ENCODE results near the gene FBLN5.
"Not testable (repeated sequence)": the region's sequence is repeated elsewhere in the genome, so short reads cannot be mapped to it uniquely, and the experiment has no call there.

Gene FBLN5

GRCh38 chr14:91857614-91858013 is 89.9 kb downstream of the FBLN5 start:
- DNase-seq: no peak

- DNase-seq: no peak
Measured at GRCh38 chr14:91854327-91854934, 93.1 kb downstream of the FBLN5 start.

DNA sequence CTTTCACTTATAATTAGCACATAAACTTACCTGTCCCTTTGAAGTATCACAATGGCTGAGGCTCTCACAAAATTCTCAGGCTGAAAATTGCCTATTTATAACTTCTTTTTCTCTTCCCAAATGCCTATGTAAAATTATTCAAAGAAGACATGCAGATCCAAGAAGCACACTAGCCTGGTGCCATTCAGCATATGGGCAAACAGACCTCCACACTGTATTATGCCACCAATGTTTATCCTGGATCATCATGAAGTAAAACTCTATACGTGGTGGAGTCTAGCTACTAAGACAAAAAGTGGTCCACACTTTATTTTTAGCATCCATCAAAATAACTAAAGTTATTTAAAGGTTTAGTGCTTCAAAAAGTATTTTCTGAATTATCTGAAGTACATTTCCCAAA is 95.9 kb downstream of the FBLN5 start:
- DNase-seq: no peak

DNA sequence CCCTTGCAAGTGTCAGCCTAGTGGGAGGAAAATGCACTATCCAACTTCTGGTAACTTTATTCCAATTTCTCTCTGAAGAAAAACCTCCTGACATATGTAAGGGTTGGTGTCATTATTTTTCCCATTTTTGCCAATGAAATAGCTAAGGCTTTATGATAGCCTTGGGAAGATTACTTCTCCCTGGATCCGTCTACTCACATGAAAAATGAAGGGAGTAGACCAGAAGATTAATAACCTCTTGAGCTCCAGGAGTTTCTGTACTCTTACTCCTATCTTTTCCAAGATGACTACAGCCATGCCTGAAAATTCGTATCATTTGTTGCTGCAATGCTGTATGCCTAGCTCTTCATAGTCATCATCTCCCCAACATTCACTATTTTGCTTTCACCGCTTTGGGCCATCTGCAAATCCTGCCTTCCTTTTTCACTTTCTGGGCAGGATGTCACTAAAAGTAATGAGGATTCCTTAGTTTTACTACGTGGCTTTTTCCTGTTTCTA is 98.9 kb downstream of the FBLN5 start:
- no peak for DNase-seq

DNA sequence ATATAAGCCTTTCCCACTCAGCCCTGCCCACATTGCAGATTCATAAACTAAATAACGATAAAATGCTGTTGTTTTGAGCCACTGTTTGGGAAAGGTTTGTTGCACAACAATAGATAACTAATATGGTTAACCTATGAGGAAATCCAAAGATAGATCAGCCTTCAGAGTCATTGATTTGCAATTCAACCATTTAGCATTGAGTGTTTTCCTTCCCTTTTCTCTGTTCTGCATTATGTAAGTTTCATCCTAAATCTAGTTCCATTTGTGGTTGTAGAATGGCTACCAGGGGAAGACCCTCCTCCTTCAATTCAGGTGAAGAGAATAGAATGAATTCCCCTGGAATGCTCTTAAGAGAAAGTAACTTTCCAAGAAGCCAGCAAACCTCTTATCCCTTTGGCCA is 99.8 kb downstream of the FBLN5 start:
- no peak for DNase-seq

DNA sequence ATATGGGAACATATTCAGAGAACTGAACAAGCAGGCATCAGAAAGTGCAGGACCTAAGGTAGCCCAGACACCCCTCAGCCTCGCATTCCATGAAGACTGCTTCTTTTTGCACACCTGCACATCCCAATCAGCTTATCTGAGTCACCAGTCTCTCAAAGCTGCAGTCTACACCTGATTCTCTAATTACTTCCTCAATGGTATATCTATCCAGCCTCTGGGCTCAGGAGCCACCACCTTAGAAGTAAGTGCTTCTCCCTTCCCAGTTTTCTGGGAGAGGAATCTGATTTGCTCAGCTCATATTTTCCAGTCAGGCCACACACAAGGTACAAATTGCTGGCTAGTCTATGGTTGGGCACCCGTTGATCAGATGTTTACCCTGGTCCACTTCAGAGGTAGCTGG is 101.8 kb downstream of the FBLN5 start:
- DNase-seq: no peak

- not testable (repeated sequence) for DNase-seq
Measured at GRCh38 chr14:91845056-91845455, 102.4 kb downstream of the FBLN5 start.

DNA sequence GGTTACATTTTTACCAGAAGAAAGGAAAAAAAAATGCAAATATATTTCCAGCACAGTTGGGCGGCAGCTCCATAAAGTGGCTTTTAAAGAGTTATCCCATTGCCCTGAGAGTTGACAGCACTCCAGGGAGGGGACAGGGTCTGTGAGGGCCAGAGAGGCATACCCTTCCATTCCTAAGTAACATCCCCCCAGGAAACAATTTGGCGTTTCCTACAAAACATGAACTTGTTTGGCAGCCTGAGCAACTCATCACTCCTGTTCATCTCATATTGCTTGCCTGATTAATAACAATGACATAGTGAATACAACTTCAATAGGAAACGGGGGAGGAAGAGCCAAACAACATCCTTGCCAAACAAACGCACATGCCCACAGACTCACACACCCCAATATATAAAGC is 103.5 kb downstream of the FBLN5 start:
- DNase-seq: no peak

DNA sequence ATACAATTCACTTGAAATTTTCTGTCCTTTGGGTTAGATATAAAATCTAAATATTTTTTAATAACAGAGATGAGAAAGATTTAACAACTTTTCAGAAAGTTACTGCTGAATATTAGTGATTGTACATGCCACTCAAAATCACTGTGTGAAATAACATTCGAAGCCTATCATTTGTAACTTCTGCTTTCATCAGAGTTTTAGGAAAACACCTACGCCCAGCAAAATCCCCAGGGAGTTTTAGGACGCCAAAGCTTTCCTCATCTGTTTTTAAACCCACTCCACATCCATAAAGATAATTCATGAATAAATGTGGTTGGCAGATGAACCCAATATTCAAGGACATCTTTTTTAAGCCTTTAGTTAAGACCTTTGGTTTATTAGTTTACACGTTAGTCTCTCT is 104.1 kb downstream of the FBLN5 start:
- no peak for DNase-seq

DNA sequence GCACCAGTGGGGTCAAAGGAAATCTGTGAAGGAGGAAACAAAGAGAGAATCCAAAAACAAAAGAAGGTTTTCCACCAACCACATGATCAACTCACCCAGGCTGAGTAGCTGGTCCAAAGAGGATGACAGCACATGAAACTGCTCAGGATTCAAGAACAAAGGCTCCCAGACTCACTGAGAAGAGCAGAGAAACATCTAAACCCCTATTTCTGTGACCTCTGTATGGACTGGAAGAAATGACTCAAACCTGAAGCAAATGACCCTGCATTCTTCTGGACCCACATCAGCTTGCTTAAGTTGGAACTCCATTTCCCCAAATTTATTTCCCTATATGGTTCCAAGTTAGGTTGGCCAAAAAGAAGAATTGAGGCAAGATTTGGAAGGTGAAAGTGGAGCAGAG is 106.4 kb downstream of the FBLN5 start:
- DNase-seq: no peak

- DNase-seq: no peak
Measured at GRCh38 chr14:91839749-91840148, 107.7 kb downstream of the FBLN5 start.

- no peak for DNase-seq
Measured at GRCh38 chr14:91837076-91837475, 110.4 kb downstream of the FBLN5 start.

DNA sequence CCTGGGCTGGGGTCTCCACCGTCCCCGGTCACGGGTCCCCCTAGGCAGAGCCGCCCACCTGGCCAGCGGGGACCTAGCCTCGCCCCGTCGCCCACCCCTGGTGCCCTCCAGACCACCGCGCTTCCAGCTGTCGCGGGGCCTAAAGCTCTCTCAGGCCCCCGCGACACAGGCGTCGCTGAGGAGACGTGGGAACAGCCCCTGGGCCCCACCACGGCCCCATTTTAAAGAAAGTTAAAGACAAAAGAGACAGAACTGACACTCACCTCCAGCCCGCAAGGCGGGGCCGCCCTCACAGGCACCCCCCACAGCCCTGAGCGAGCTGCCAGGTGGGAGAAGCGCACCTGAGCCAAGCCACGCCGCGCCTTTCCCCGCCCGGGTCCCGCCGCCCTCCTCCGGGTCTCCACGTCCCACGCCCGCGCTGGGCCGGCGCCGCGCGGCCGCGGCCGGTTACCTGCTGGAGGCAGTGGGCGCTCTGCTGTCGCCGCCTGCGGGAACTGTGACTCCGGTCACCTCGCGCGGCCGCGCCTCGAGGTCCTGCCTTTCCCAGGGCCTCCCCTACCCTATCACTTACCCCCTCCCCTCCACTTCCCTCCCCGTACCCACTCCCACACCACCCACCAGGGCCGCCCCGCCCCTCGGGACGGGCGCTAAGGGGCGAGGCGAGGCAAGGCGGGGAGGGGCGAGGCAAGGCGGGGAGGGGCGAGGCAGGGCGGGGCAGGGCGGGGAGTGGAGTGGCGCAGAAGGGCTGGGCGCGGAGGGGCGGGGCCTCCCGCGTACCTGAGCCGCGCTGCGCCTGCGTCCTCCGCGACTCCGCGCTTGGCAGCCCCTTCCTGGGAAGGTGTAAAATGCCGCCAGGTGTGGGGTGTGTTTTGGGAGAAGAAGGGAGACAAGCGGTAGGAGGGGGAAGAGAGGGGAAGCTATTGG is 111.3 kb downstream of the FBLN5 start:
- peak; percentile 82 for DNase-seq

DNA sequence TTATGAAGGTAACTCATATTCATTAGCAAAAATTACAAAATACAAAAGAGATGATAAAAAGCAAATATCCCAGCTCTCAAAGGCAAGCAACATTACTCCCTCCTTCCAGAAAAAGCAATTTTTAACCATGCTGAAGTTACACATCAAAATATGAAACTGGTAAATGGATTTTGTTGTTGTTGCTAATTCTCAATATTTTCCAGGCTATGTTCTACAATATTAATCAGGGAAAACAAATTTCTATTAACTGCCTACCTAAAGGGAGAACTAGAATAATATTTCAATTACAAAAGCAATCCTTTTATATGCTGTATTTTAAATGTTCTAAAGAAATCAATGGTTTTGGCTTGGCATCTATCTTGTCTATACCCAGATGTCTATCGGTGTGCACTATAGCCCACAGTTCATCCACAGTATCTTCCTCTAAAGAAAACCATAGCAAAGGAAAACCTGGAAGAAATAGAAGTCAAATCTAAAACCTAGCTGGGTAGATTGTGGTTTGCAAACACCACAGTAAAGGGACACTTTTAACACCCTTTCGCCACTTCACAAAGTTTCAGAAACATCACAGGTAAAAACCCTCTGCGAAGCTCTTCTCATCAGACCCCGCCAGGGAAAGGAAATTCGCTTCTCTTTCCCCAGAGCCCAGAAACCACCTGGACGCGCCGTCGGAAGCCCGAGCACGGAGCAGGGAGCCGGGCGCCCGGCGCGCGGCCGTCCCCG is 112.1 kb downstream of the FBLN5 start:
- DNase-seq: peak; percentile 23

GRCh38 chr14:91834571-91834970 is 112.9 kb downstream of the FBLN5 start:
- DNase-seq: no peak

DNA sequence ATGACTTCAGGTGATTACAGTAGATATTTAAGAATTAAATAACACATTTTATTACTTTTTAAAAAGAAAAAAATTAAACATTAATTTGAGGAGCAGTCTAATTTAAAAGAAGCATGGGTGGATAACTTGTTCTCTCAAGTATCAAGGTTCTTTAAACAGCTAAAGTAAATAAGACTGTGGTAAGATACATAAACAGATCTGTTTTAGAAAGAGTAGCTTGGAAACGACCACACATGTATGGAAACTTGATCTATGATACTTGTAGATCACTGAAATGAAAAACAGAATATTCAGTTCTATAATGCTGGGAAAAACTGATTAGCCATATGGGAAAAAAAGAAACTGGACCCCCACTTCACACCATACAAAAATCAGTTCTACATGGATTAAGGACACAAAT is 116.2 kb downstream of the FBLN5 start:
- peak; percentile 62 for DNase-seq

GRCh38 chr14:91830777-91831176 is 116.7 kb downstream of the FBLN5 start:
- DNase-seq: peak; percentile 100

DNA sequence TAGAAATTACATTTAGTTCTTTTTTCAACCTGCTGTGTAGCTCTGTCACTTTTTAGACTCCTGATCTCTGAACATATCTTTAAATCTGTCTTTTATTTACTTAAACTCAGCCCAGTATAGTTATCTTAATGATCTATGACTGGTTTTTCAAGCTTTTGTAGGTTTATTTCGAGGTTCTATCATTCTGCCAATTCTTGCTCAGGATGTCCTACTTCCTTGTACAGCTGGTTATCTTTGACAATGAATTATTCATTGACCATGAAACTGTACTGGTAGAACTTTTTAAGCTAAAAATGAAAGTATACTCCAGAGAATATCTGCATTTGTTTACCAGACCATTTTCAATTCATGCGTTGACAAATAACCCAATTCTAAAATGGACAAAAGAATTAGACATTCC is 118.0 kb downstream of the FBLN5 start:
- no peak for DNase-seq

DNA sequence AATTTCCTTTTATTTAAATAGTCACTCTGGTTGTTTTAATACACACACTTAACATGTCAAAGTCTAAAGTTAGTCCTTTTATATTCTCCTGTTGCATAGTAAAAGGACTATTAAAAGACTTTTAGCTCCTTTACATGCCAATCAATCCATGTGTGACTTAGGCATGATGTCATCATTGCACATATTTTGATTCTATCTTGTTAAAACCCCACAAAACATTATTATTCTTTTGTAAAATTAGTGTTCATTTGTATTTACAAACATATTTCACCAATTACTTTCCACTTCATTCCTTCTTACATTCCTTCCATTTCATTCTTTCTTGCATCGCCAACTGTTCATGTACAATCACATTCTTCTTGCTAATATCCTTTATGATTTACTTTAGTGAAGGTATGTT is 119.7 kb downstream of the FBLN5 start:
- DNase-seq: no peak
